ENCODE measurements around the gene PTPRS. TPM values are rescaled to one million over a fixed set of nuclear protein-coding genes. Genes with fewer than 3 reads are reported as not detected.

PTPRS gene
- total RNA-seq, 2 donors from 2014 or later: 7.9 to 15.6 TPM

GRCh38 chr19:5292822-5293611, 47.6 kb downstream of the PTPRS start:
- Histone ChIP-seq H3K4me1 (no peaks in the 10 kb centered on the region), H3K36me3 (no peaks in the 10 kb centered on the region), H3K9me3 (no peaks in the 10 kb centered on the region), H3K27me3 (peaks cover 13% of the 10 kb centered on the region), H3K4me3 (peak overlapping the region; percentile 45), H3K27ac (peak overlapping the region; percentile 53), H3K9ac (ENCODE audit: low read depth in 2 of 2, low read length in 2 of 2) (peak overlapping the region in 1 of 2 donors; percentile 63)
- intact Hi-C loops (cut with DNase I): no loop called here
- peak; percentile 42 for DNase-seq
- no peak for TF ChIP-seq CTCF (IDR thresholded peaks at IDR 0.05)

- H3K9ac ChIP-seq (ENCODE audit: low read depth in 2 of 2, low read length in 2 of 2): peak overlapping the region; percentile 46 to 55
These were observed 48.2 kb downstream of the PTPRS start for GRCh38 chr19:5292453-5292821.

GRCh38 chr19:5291588-5292193, 48.9 kb downstream of the PTPRS start:
- no peak for TF ChIP-seq CTCF (IDR thresholded peaks at IDR 0.05)
- Histone ChIP-seq H3K4me1 (no peaks in the 10 kb centered on the region), H3K27ac (no peak overlapping the region), H3K36me3 (no peaks in the 10 kb centered on the region), H3K9me3 (no peaks in the 10 kb centered on the region), H3K9ac (ENCODE audit: low read depth in 2 of 2, low read length in 2 of 2) (peak overlapping the region in 1 of 2 donors; percentile 46), H3K27me3 (peaks cover 13% of the 10 kb centered on the region), H3K4me3 (peak overlapping the region; percentile 45)
- no peak for DNase-seq
- intact Hi-C loops (cut with DNase I): no loop called here

More at GRCh38 chr19:5292453-5292821, 48.2 kb downstream of the PTPRS start:
- no peak for DNase-seq
- no peaks in the 10 kb centered on the region for H3K36me3 ChIP-seq
- peak overlapping the region; percentile 45 for H3K4me3 ChIP-seq
- H3K27me3 ChIP-seq: peaks cover 13% of the 10 kb centered on the region
- TF ChIP-seq CTCF (IDR thresholded peaks at IDR 0.05): no peak
- H3K27ac ChIP-seq: peak overlapping the region; percentile 53
- H3K4me1 ChIP-seq: no peaks in the 10 kb centered on the region
- H3K9me3 ChIP-seq: no peaks in the 10 kb centered on the region
- intact Hi-C loops (cut with DNase I): no loop called here

Other genes starting within 250 kb of the PTPRS start
- gene ZNRF4, start 114.6 kb upstream of the PTPRS start, total RNA-seq: not detected
- gene TINCR, start 227.1 kb upstream of the PTPRS start, total RNA-seq: 1 to 10 TPM; 2.2 to 4.4 TPM

Measured in colonic mucosa (tissue), 4 donors.